Prostate gland (tissue), 2 donors: Measurements from ENCODE around the gene TFF3. TPM values are rescaled to one million over a fixed set of nuclear protein-coding genes. Genes with fewer than 3 reads are reported as not detected.

Experiments
- DNase-seq: peaks from one replicate; pipeline ENCODE4 v3.0.0-alpha.2; 2019; ENCODE audit warnings: low spot score
- H3K27ac ChIP-seq, 2 donors: fragments of 200-600 bp; sonication (generic); 2 replicates each; pipeline ENCODE4 v1.5.1; 2017 to 2019
- H3K27me3 ChIP-seq: fragments of 200-600 bp; sonication (generic); replicated peaks from 2 replicates; pipeline ENCODE4 v1.5.1; 2019; ENCODE audit not compliant: insufficient read depth
- H3K36me3 ChIP-seq, 2 donors: fragments of 200-600 bp; sonication (generic); 1 replicate in 1 of 2; 2 replicates in 1 of 2; pipeline versions ENCODE4 v1.5.1 to v1.8.1; 2017 to 2019
- H3K4me1 ChIP-seq: fragments of 200-600 bp; sonication (generic); replicated peaks from 2 replicates; pipeline ENCODE4 v1.5.1; 2019
- H3K4me3 ChIP-seq, 2 donors: fragments of 200-600 bp; sonication (generic); 2 replicates each; pipeline ENCODE4 v1.5.1; 2017 to 2019
- H3K9me3 ChIP-seq: fragments of 200-600 bp; sonication (generic); 2 replicates; pipeline ENCODE4 v1.5.1; 2017
- CTCF ChIP-seq, 4 experiments: fragments of 200-600 bp in 2 of 4; fragments of 450-650 bp in 2 of 4; sonication (generic) in 2 of 4; IDR thresholded peaks; 1 replicate in 3 of 4; 2 replicates in 1 of 4; pipeline ENCODE4 v1.5.1; 2016 to 2019; ENCODE audit warnings: antibody characterized with exemption in 4 of 4, mild to moderate bottlenecking in 2 of 4, moderate library complexity in 2 of 4
- POLR2A ChIP-seq: fragments of 450-650 bp; IDR thresholded peaks from one replicate; pipeline ENCODE4 v1.6.1; 2016; ENCODE audit warnings: antibody characterized with exemption, mild to moderate bottlenecking
- POLR2AphosphoS5 ChIP-seq: sonication (generic); formaldehyde crosslinking; IDR thresholded peaks from one replicate; pipeline ENCODE4 v1.6.1; 2017; ENCODE audit warnings: antibody characterized with exemption
- WGBS: methylation state at CpG from one replicate; pipeline ENCODE4 v1.1.5; 2018; 5-methylcytosine and 5-hydroxymethylcytosine counted together
- intact Hi-C: fragments of 100-400 bp; cut with DNase I; formaldehyde crosslinking; loops from one replicate; pipeline ENCODE4 v1.14.2; 2022
- total RNA-seq, 2 donors: library from RNA; depleted of rRNA; stranded (reverse); fragments of >200 nt; gene quantifications; one replicate each; pipeline ENCODE4 v1.1.0, GENCODE V29; 2016

Gene TFF3
- total RNA-seq, 2 donors from 2014 or later = 30.6 to 49.8 TPM

- intact Hi-C loops = no loop called here
- H3K27ac ChIP-seq = no peak overlapping the region
- no peaks in the 10 kb centered on the region for H3K4me1 ChIP-seq
- no peak overlapping the region for H3K4me3 ChIP-seq
- H3K9me3 ChIP-seq = no peaks in the 10 kb centered on the region
- no peaks in the 10 kb centered on the region for H3K27me3 ChIP-seq
- WGBS = 86% methylated on average over 4 of the region's 4 CpGs
- DNase-seq = no peak
- H3K36me3 ChIP-seq = no peaks in the 10 kb centered on the region
- no peak for TF ChIP-seq POLR2A
- TF ChIP-seq POLR2AphosphoS5 = no peak
- no peak for TF ChIP-seq CTCF (IDR thresholded peaks at IDR 0.05)
Observed at GRCh38 chr21:42321845-42322244, 6.6 kb upstream of the TFF3 start.

- intact Hi-C loops = no loop called here
- no peaks in the 10 kb centered on the region for H3K36me3 ChIP-seq
- no peak overlapping the region for H3K27ac ChIP-seq
- no peak overlapping the region for H3K4me3 ChIP-seq
- no peaks in the 10 kb centered on the region for H3K9me3 ChIP-seq
- TF ChIP-seq CTCF (IDR thresholded peaks at IDR 0.05) = no peak
- no peak for TF ChIP-seq POLR2A
- no peak for TF ChIP-seq POLR2AphosphoS5
- WGBS = 95% methylated on average over 10 of the region's 10 CpGs
- no peaks in the 10 kb centered on the region for H3K4me1 ChIP-seq
- DNase-seq = no peak
- H3K27me3 ChIP-seq = no peaks in the 10 kb centered on the region
Observed at GRCh38 chr21:42321231-42321630, 6.0 kb upstream of the TFF3 start.

- 97% methylated on average over 8 of the region's 8 CpGs for WGBS
- intact Hi-C loops = no loop called here
- TF ChIP-seq POLR2AphosphoS5 (no peak), CTCF (IDR thresholded peaks at IDR 0.05) (no peak), POLR2A (no peak)
Observed at GRCh38 chr21:42320791-42321190, 5.6 kb upstream of the TFF3 start.

GRCh38 chr21:42319851-42320572 is 4.8 kb upstream of the TFF3 start:
- Histone ChIP-seq H3K9me3 (no peaks in the 10 kb centered on the region), H3K27ac (no peak overlapping the region), H3K36me3 (no peaks in the 10 kb centered on the region), H3K4me1 (peaks cover 7% of the 10 kb centered on the region), H3K27me3 (no peaks in the 10 kb centered on the region), H3K4me3 (no peak overlapping the region)
- TF ChIP-seq POLR2AphosphoS5 (no peak), POLR2A (no peak)
- 76% methylated on average over 13 of the region's 17 CpGs for WGBS
- no peak for DNase-seq
- intact Hi-C loops = no loop called here

More at GRCh38 chr21:42320791-42321190, 5.6 kb upstream of the TFF3 start:
- H3K4me1 ChIP-seq = no peaks in the 10 kb centered on the region
- no peak for DNase-seq
- no peaks in the 10 kb centered on the region for H3K9me3 ChIP-seq
- no peak overlapping the region for H3K4me3 ChIP-seq
- H3K27me3 ChIP-seq = no peaks in the 10 kb centered on the region
- H3K27ac ChIP-seq = no peak overlapping the region
- H3K36me3 ChIP-seq = no peaks in the 10 kb centered on the region

- Histone ChIP-seq H3K27me3 (no peaks in the 10 kb centered on the region), H3K9me3 (no peaks in the 10 kb centered on the region), H3K4me1 (peaks cover 11% of the 10 kb centered on the region), H3K36me3 (no peaks in the 10 kb centered on the region), H3K27ac (no peak overlapping the region), H3K4me3 (no peak overlapping the region)
- WGBS = 74% methylated on average over 10 of the region's 10 CpGs
- intact Hi-C loops = no loop called here
- no peak for TF ChIP-seq POLR2AphosphoS5
- TF ChIP-seq CTCF (IDR thresholded peaks at IDR 0.05) = no peak
- TF ChIP-seq POLR2A = no peak
- no peak for DNase-seq
Observed at GRCh38 chr21:42319376-42319775, 4.2 kb upstream of the TFF3 start.
